RWPE2 (cell line): ENCODE measurements around the gene NAMPT.

Experiments
- ATAC-seq: fragments of 200-7000 bp; cut with Tn5 transposase; 3 replicates; pipeline ENCODE4 v1.9.1; 2021; ENCODE audit warnings: low read depth
- DNase-seq: peaks from one replicate; pipeline ENCODE4 v3.0.0-alpha.2; 2020; ENCODE audit warnings: low spot score
- H3K27ac ChIP-seq: fragments of 450-650 bp; 2 replicates; pipeline ENCODE4 v1.5.1; 2017; ENCODE audit warnings: mild to moderate bottlenecking; ENCODE audit not compliant: poor library complexity, severe bottlenecking
- H3K27me3 ChIP-seq: fragments of 250-450 bp; sonication (Bioruptor Pico); 2 replicates; pipeline ENCODE4 v1.5.1; 2021; ENCODE audit warnings: mild to moderate bottlenecking, moderate library complexity; ENCODE audit not compliant: insufficient read depth, poor library complexity, severe bottlenecking
- H3K36me3 ChIP-seq: fragments of 250-450 bp; sonication (Bioruptor Pico); 2 replicates; pipeline ENCODE4 v1.5.1; 2020; ENCODE audit warnings: low read depth, mild to moderate bottlenecking, moderate library complexity
- H3K4me1 ChIP-seq: fragments of 250-450 bp; sonication (Bioruptor Pico); 2 replicates; pipeline ENCODE4 v1.5.1; 2021; ENCODE audit warnings: mild to moderate bottlenecking, moderate library complexity; ENCODE audit not compliant: insufficient read depth, poor library complexity, severe bottlenecking
- H3K4me3 ChIP-seq: fragments of 250-450 bp; sonication (Bioruptor Pico); 2 replicates; pipeline ENCODE4 v1.5.1; 2021; ENCODE audit warnings: mild to moderate bottlenecking, moderate library complexity; ENCODE audit not compliant: severe bottlenecking
- H3K9me3 ChIP-seq: fragments of 250-450 bp; sonication (Bioruptor Pico); 2 replicates; pipeline ENCODE4 v1.5.1; 2021; ENCODE audit warnings: mild to moderate bottlenecking, moderate library complexity; ENCODE audit not compliant: severe bottlenecking
- TF ChIP-seq, protein P1 (sequence below): fragments of 450-650 bp; IDR thresholded peaks from one replicate; pipeline ENCODE4 v1.5.1; 2017; ENCODE audit warnings: mild to moderate bottlenecking, moderate library complexity; ENCODE audit not compliant: poor library complexity, severe bottlenecking

Gene NAMPT

GRCh38 chr7:106291247-106291646, 6.5 kb upstream of the NAMPT start:
- ATAC-seq: no peak
- Histone ChIP-seq H3K4me1 (no peaks in the 10 kb centered on the region), H3K27ac (no peak overlapping the region), H3K27me3 (no peaks in the 10 kb centered on the region), H3K9me3 (no peaks in the 10 kb centered on the region), H3K4me3 (no peak overlapping the region), H3K36me3 (no peaks in the 10 kb centered on the region)
- no peak for DNase-seq
- TF ChIP-seq, protein P1, sequence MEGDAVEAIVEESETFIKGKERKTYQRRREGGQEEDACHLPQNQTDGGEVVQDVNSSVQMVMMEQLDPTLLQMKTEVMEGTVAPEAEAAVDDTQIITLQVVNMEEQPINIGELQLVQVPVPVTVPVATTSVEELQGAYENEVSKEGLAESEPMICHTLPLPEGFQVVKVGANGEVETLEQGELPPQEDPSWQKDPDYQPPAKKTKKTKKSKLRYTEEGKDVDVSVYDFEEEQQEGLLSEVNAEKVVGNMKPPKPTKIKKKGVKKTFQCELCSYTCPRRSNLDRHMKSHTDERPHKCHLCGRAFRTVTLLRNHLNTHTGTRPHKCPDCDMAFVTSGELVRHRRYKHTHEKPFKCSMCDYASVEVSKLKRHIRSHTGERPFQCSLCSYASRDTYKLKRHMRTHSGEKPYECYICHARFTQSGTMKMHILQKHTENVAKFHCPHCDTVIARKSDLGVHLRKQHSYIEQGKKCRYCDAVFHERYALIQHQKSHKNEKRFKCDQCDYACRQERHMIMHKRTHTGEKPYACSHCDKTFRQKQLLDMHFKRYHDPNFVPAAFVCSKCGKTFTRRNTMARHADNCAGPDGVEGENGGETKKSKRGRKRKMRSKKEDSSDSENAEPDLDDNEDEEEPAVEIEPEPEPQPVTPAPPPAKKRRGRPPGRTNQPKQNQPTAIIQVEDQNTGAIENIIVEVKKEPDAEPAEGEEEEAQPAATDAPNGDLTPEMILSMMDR: no peak

DNA sequence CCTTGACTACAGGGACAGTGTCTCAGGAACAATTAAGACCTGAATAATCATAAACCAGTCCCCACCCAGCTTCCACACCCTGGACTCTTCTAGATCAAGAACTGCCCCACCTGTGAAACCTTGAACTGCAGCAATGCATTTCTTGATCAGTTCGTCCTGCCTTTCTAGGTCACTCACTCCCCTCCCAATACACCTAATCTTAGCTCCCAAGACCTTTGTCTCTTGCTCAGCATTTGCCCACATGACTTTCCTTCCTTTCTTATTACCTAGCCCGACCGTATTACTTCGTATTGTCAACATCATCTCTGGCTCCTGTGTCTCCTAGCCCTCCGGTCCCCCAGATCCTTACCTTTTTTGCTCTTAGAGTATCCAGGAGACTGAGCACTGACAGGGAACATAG, 5.5 kb upstream of the NAMPT start:
- H3K27me3 ChIP-seq: no peaks in the 10 kb centered on the region
- DNase-seq (no peak), ATAC-seq (no peak)
- TF ChIP-seq, protein P1: no peak
- H3K9me3 ChIP-seq: no peaks in the 10 kb centered on the region
- no peak overlapping the region for H3K4me3 ChIP-seq
- H3K36me3 ChIP-seq: no peaks in the 10 kb centered on the region
- peaks cover 5% of the 10 kb centered on the region for H3K4me1 ChIP-seq
- H3K27ac ChIP-seq: no peak overlapping the region

- no peaks in the 10 kb centered on the region for H3K27me3 ChIP-seq
- TF ChIP-seq, protein P1: no peak
- peaks cover 5% of the 10 kb centered on the region for H3K4me1 ChIP-seq
- H3K27ac ChIP-seq: no peak overlapping the region
- DNase-seq: no peak
- H3K4me3 ChIP-seq: no peak overlapping the region
- no peaks in the 10 kb centered on the region for H3K9me3 ChIP-seq
- H3K36me3 ChIP-seq: no peaks in the 10 kb centered on the region
- no peak; the same call in 2 of the 3 replicates for ATAC-seq
Measured at GRCh38 chr7:106289848-106290247, 5.1 kb upstream of the NAMPT start.

GRCh38 chr7:106288263-106288662, 3.5 kb upstream of the NAMPT start:
- Histone ChIP-seq H3K4me3 (no peak overlapping the region), H3K9me3 (no peaks in the 10 kb centered on the region), H3K27me3 (no peaks in the 10 kb centered on the region), H3K27ac (no peak overlapping the region), H3K4me1 (peaks cover 5% of the 10 kb centered on the region), H3K36me3 (no peaks in the 10 kb centered on the region)
- TF ChIP-seq, protein P1: no peak
- DNase-seq: no peak
- ATAC-seq: no peak

DNA sequence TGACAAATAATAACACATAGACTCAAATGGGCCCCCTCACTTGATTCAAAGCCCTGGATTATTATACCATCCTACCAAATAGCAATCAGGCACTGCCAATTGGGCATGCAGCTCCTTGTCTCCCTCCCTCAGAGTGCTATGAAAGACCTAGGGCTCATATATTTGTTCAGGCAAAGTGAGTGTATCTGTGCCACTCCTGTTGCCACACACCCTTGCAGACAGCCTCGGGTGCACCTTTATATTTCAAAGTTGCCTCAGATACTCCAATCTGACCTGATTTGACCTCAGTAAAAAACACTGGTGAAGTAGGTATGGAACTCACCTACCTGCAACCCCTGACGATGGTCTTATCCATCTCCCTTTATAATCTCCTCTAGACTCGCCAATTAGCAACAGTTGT, 3.0 kb upstream of the NAMPT start:
- H3K27ac ChIP-seq: no peak overlapping the region
- H3K27me3 ChIP-seq: no peaks in the 10 kb centered on the region
- ATAC-seq: no peak
- H3K4me3 ChIP-seq: no peak overlapping the region
- H3K4me1 ChIP-seq: peaks cover 7% of the 10 kb centered on the region
- no peak for DNase-seq
- no peaks in the 10 kb centered on the region for H3K9me3 ChIP-seq
- H3K36me3 ChIP-seq: no peaks in the 10 kb centered on the region
- TF ChIP-seq, protein P1: no peak
